Upper lobe of left lung (tissue), 4 donors: ENCODE measurements around the gene XPC.

Source experiments
- EP300 ChIP-seq, 4 donors: sonication (generic); formaldehyde crosslinking; IDR thresholded peaks; one replicate each; pipeline ENCODE4 v1.5.1; 2017; ENCODE audit warnings: antibody characterized with exemption in 4 of 4, control low read depth in 2 of 4
- POLR2A ChIP-seq, 4 donors: fragments of 450-650 bp; IDR thresholded peaks; one replicate each; pipeline ENCODE4 v1.5.1; 2016 to 2017; ENCODE audit warnings: antibody characterized with exemption in 4 of 4, mild to moderate bottlenecking in 2 of 4
- TF ChIP-seq, protein P1 (sequence below), 6 experiments: fragments of 450-650 bp in 4 of 6; fragments of 200-600 bp in 2 of 6; sonication (generic) in 2 of 6; IDR thresholded peaks; one replicate each; pipeline ENCODE4 v1.5.1; 2016 to 2019; ENCODE audit warnings: antibody characterized with exemption in 6 of 6

GRCh38 chr3:14138109-14138877, 40.1 kb downstream of the XPC start:
- TF ChIP-seq, protein P1, sequence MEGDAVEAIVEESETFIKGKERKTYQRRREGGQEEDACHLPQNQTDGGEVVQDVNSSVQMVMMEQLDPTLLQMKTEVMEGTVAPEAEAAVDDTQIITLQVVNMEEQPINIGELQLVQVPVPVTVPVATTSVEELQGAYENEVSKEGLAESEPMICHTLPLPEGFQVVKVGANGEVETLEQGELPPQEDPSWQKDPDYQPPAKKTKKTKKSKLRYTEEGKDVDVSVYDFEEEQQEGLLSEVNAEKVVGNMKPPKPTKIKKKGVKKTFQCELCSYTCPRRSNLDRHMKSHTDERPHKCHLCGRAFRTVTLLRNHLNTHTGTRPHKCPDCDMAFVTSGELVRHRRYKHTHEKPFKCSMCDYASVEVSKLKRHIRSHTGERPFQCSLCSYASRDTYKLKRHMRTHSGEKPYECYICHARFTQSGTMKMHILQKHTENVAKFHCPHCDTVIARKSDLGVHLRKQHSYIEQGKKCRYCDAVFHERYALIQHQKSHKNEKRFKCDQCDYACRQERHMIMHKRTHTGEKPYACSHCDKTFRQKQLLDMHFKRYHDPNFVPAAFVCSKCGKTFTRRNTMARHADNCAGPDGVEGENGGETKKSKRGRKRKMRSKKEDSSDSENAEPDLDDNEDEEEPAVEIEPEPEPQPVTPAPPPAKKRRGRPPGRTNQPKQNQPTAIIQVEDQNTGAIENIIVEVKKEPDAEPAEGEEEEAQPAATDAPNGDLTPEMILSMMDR (IDR thresholded peaks at IDR 0.05) = no peak
- TF ChIP-seq POLR2A (IDR thresholded peaks at IDR 0.05) (no peak), EP300 (IDR thresholded peaks at IDR 0.05) (no peak)
